SK-N-SH (cell line): ENCODE data around the gene CCDC126. TPM values are rescaled to one million over a fixed set of nuclear protein-coding genes. Genes with fewer than 3 reads are reported as not detected.

Experiments used
- CTCF ChIA-PET: fragments of 300-600, 350-600 bp; formaldehyde crosslinking; extraction: SDS; loops from one replicate; lab custom pipeline; 2021; lab: Yijun Ruan, JAX
- POLR2A ChIA-PET: fragments of 350-600 bp; sonication (Branson Sonifier 250); formaldehyde crosslinking; extraction: SDS; loops from one replicate; lab custom pipeline; 2020; ENCODE audit warnings: antibody characterized with exemption, inconsistent platforms; lab: Yijun Ruan, JAX
- DNase-seq: peaks from one replicate; pipeline ENCODE4 v3.0.0; 2012
- H2AFZ ChIP-seq: fragments of 200-600 bp; sonication (generic); 2 replicates; pipeline ENCODE4 v1.8.1; 2016; ENCODE audit warnings: antibody characterized with exemption, mild to moderate bottlenecking, low read depth
- H3F3A ChIP-seq: fragments of 200-600 bp; sonication (generic); replicated peaks from 2 replicates; pipeline ENCODE3; 2016; ENCODE audit warnings: antibody characterized with exemption, mild to moderate bottlenecking; ENCODE audit not compliant: insufficient read depth
- H3K27ac ChIP-seq, 2 experiments: fragments of 200-500 bp in 1 of 2; fragments of 200-600 bp in 1 of 2; sonication (Bioruptor generic) in 1 of 2; sonication (generic), shearing (Covaris generic) in 1 of 2; 2 replicates each; pipeline versions ENCODE4 v1.5.1 to v1.6.1; 2014 to 2016; ENCODE audit warnings: low read depth in 2 of 2, inconsistent platforms in 1 of 2, low read length in 1 of 2, mild to moderate bottlenecking in 1 of 2, mixed read lengths in 1 of 2
- H3K27me3 ChIP-seq: fragments of 200-600 bp; sonication (generic), shearing (Covaris generic); 2 replicates; pipeline ENCODE4 v1.6.1; 2016; ENCODE audit warnings: mixed run types; ENCODE audit not compliant: insufficient read depth
- H3K36me3 ChIP-seq, 2 experiments: fragments of 200-500 bp in 1 of 2; fragments of 200-600 bp in 1 of 2; sonication (Bioruptor generic) in 1 of 2; sonication (generic) in 1 of 2; replicated peaks in 1 of 2; 2 replicates each; pipeline versions ENCODE3 to v1.5.1; 2014 to 2016; ENCODE audit warnings: low read length in 1 of 2, mild to moderate bottlenecking in 1 of 2; ENCODE audit not compliant: insufficient read depth in 2 of 2, control insufficient read depth in 1 of 2
- H3K4me1 ChIP-seq, 2 experiments: fragments of 200-500 bp in 1 of 2; fragments of 200-600 bp in 1 of 2; sonication (Bioruptor generic) in 1 of 2; sonication (generic), shearing (Covaris generic) in 1 of 2; 2 replicates each; pipeline versions ENCODE4 v1.5.1 to v1.6.1; 2014 to 2016; ENCODE audit warnings: low read depth in 1 of 2, low read length in 1 of 2, mixed run types in 1 of 2; ENCODE audit not compliant: insufficient read depth in 2 of 2, control insufficient read depth in 1 of 2
- H3K4me2 ChIP-seq: fragments of 200-600 bp; sonication (generic), shearing (Covaris generic); 2 replicates; pipeline ENCODE4 v1.6.1; 2017; ENCODE audit warnings: mixed run types
- H3K4me3 ChIP-seq, 2 experiments: fragments of 200-500 bp in 1 of 2; fragments of 200-600 bp in 1 of 2; sonication (Bioruptor generic) in 1 of 2; sonication (generic), shearing (Covaris generic) in 1 of 2; 2 replicates each; pipeline versions ENCODE4 v1.5.1 to v1.8.1; 2014 to 2016; ENCODE audit warnings: low read depth in 2 of 2, inconsistent platforms in 1 of 2, low read length in 1 of 2, mild to moderate bottlenecking in 1 of 2, mixed read lengths in 1 of 2, moderate library complexity in 1 of 2
- H3K79me2 ChIP-seq: fragments of 200-600 bp; sonication (generic); 2 replicates; pipeline ENCODE4 v1.8.1; 2017; ENCODE audit warnings: mild to moderate bottlenecking; ENCODE audit not compliant: insufficient read depth
- H3K9ac ChIP-seq: fragments of 200-600 bp; sonication (generic); 2 replicates; pipeline ENCODE4 v1.6.1; 2017; ENCODE audit warnings: mixed run types
- H3K9me2 ChIP-seq: fragments of 200-600 bp; sonication (generic); 2 replicates; pipeline ENCODE4 v1.6.1; 2017; ENCODE audit warnings: mixed run types
- H3K9me3 ChIP-seq: fragments of 200-600 bp; sonication (generic); 2 replicates; pipeline ENCODE4 v1.6.1; 2017; ENCODE audit warnings: mixed run types, mild to moderate bottlenecking, moderate library complexity
- H4K20me1 ChIP-seq: fragments of 200-600 bp; sonication (generic); 2 replicates; pipeline ENCODE4 v1.6.1; 2017; ENCODE audit warnings: mild to moderate bottlenecking, mixed run types; ENCODE audit not compliant: insufficient read depth
- EP300 ChIP-seq, 2 experiments: IDR thresholded peaks; 2 replicates each; pipeline versions ENCODE4 v1.4.0 to v1.6.1; 2012; ENCODE audit warnings: borderline replicate concordance in 1 of 2, low read depth in 1 of 2, low read length in 1 of 2
- FOSL2 ChIP-seq: IDR thresholded peaks from 2 replicates; pipeline ENCODE4 v1.4.0; 2012; ENCODE audit warnings: low read depth, mild to moderate bottlenecking, moderate library complexity, borderline replicate concordance
- GABPA ChIP-seq: IDR thresholded peaks from 2 replicates; pipeline ENCODE4 v1.4.0; 2012; ENCODE audit warnings: low read depth, mild to moderate bottlenecking
- JUND ChIP-seq: IDR thresholded peaks from 2 replicates; pipeline ENCODE4 v1.4.0; 2012
- MEF2A ChIP-seq: IDR thresholded peaks from 2 replicates; pipeline ENCODE4 v1.4.0; 2012; ENCODE audit warnings: low read depth, borderline replicate concordance
- MXI1 ChIP-seq: IDR thresholded peaks from 2 replicates; pipeline ENCODE4 v1.6.1; 2012; ENCODE audit warnings: mild to moderate bottlenecking, low read depth, low read length, improper control_type of control experiment
- NFIC ChIP-seq: IDR thresholded peaks from 2 replicates; pipeline ENCODE4 v1.4.0; 2012; ENCODE audit warnings: borderline replicate concordance
- NRF1 ChIP-seq: IDR thresholded peaks from 2 replicates; pipeline ENCODE4 v1.6.1; 2012; ENCODE audit warnings: low read depth, mild to moderate bottlenecking, low read length
- POLR2AphosphoS5 ChIP-seq: IDR thresholded peaks from 2 replicates; pipeline ENCODE4 v1.6.1; 2012; ENCODE audit warnings: low read depth, low read length
- RCOR1 ChIP-seq: fragments of 150-350 bp; IDR thresholded peaks from 2 replicates; pipeline ENCODE4 v1.6.1; 2017; ENCODE audit warnings: antibody characterized with exemption, low read length
- RFX5 ChIP-seq: IDR thresholded peaks from 2 replicates; pipeline ENCODE4 v1.6.1; 2012; ENCODE audit warnings: mild to moderate bottlenecking, improper control_type of control experiment, low read length
- SIN3A ChIP-seq: IDR thresholded peaks from 2 replicates; pipeline ENCODE4 v1.6.1; 2012; ENCODE audit warnings: low read depth, mild to moderate bottlenecking, low read length, moderate library complexity, borderline replicate concordance
- SMC3 ChIP-seq: IDR thresholded peaks from 2 replicates; pipeline ENCODE4 v1.6.1; 2012; ENCODE audit warnings: low read depth, low read length, improper control_type of control experiment
- TCF12 ChIP-seq: IDR thresholded peaks from 2 replicates; pipeline ENCODE4 v1.4.0; 2012
- TEAD4 ChIP-seq: IDR thresholded peaks from 2 replicates; pipeline ENCODE4 v1.4.0; 2012; ENCODE audit warnings: mild to moderate bottlenecking, borderline replicate concordance; ENCODE audit not compliant: insufficient read depth
- WGBS: methylation state at CpG from one replicate; pipeline ENCODE4 v1.1.6; 2017; ENCODE audit warnings: low lambda C conversion rate; 5-methylcytosine and 5-hydroxymethylcytosine counted together
- polyA plus RNA-seq, 3 experiments: library from polyadenylated mRNA; depleted of rRNA; stranded (reverse); fragments of >200 nt; gene quantifications; 2 replicates each; pipeline ENCODE4 v1.2.3, GENCODE V29; 2012
- TF ChIP-seq, protein P1 (sequence below): IDR thresholded peaks from 2 replicates; pipeline ENCODE4 v1.4.0; 2012; ENCODE audit warnings: low read depth, borderline replicate concordance
- TF ChIP-seq, protein P2 (sequence below): fragments of 150-350 bp; IDR thresholded peaks from 2 replicates; pipeline ENCODE4 v1.6.1; 2017; ENCODE audit warnings: antibody characterized with exemption, low read length, low read depth, borderline replicate concordance
- TF ChIP-seq, protein P3 (sequence below): fragments of 200-600 bp; sonication (generic); IDR thresholded peaks from 2 replicates; pipeline ENCODE4 v1.6.1; 2017; ENCODE audit warnings: antibody characterized with exemption, mild to moderate bottlenecking, moderate library complexity
- TF ChIP-seq, protein P4 (sequence below): IDR thresholded peaks from 2 replicates; pipeline ENCODE4 v1.4.0; 2012; ENCODE audit warnings: low read depth, borderline replicate concordance
- TF ChIP-seq, protein P5 (sequence below): IDR thresholded peaks from 2 replicates; pipeline ENCODE4 v1.4.0; 2012; ENCODE audit warnings: low read depth

The CCDC126 gene
- polyA plus RNA-seq, 1 of the 3 experiments (the other 2 are of a cell fraction), result 5.5 TPM

DNA sequence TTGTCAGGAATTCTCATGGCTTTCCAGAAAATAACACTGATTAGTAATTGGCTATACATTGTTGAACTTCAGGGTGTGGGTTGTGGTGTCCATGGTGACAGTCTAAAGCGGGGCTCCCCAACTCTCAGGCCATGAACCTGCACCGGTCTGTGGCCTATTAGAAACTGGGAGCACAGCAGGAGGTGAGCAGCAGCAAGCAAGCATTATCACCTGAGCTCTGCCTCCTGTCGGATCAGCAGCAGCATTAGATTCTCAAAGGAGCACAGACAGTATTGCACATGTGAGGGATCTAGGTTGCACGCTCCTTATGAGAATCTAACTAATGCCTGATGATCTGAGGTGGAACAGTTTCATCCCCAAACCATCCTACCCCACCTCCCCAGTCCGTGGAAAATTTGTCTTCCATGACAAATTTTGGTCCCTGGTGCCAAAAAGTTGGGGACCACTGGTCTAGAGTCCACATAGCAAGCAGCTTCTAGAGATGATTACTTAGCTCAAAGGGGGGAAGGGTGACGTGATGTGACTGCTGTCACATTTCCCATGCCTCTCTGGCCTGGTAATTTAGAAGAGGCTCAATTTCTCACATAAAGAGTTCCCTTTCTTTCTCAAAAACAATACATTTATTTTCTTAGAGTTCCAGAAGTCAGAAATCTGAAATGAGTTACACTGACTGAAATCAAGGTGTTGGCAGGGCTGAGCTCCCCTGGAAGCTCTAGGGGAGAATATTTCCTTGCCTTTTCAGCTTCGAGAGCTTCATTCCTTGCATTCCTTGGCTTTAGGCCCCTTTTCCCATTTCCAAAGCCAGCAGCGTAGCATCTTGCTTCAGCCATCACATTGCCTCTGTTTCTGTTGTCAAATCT, 65.2 kb downstream of the CCDC126 start:
- CTCF ChIA-PET, result interaction anchor here (0.6 kb wide), 1 partner anchor 13 kb away, joined by 3 read pairs; no protein-coding TSS in a partner anchor
- no peak for DNase-seq
- Histone ChIP-seq H2AFZ (no peak overlapping the region), H3K79me2 (no peaks in the 10 kb centered on the region), H3K27me3 (no peaks in the 10 kb centered on the region), H3K36me3 (no peaks in the 10 kb centered on the region), H3K9ac (no peak overlapping the region), H4K20me1 (no peaks in the 10 kb centered on the region), H3K27ac (no peak overlapping the region), H3F3A (no peaks in the 10 kb centered on the region), H3K9me2 (no peaks in the 10 kb centered on the region), H3K4me1 (no peaks in the 10 kb centered on the region), H3K4me3 (no peak overlapping the region), H3K9me3 (no peaks in the 10 kb centered on the region), H3K4me2 (no peak overlapping the region)
- 54% methylated on average over 8 of the region's 8 CpGs for WGBS
- no peak for TF ChIP-seq TCF12
- TF ChIP-seq SMC3, result no peak
- TF ChIP-seq NRF1, result no peak
- no peak for TF ChIP-seq NFIC
- POLR2A ChIA-PET, result no interaction called here

DNA sequence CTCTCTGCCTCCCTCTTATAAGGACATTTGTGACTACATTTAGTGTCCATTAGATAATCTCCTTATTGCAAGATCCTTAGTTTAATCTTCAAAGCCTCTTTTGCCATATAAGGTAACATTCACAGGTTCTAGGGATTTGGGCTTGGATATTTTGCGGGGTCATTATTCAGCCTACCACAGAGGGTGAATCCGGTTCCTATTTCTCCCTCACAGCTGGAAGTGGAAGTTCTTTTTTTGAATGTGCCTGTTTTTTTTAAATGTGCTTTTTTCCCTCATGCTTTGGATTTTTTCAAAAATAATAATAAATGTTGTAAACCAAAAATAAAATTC, 65.8 kb downstream of the CCDC126 start:
- Histone ChIP-seq H3K9me3 (no peaks in the 10 kb centered on the region), H3K9me2 (no peaks in the 10 kb centered on the region), H3K27me3 (no peaks in the 10 kb centered on the region), H3K27ac (no peak overlapping the region), H3K4me2 (no peak overlapping the region), H3K4me1 (no peaks in the 10 kb centered on the region), H2AFZ (no peak overlapping the region), H3F3A (no peaks in the 10 kb centered on the region), H3K79me2 (no peaks in the 10 kb centered on the region), H3K4me3 (no peak overlapping the region), H3K36me3 (no peaks in the 10 kb centered on the region), H4K20me1 (no peaks in the 10 kb centered on the region), H3K9ac (no peak overlapping the region)
- ChIA-PET POLR2A (no interaction called here), CTCF (interaction anchor here (1.3 kb wide), 1 partner anchor 8 kb away, joined by 3 read pairs; no protein-coding TSS in a partner anchor)
- WGBS, result 88% methylated on average over 2 of the region's 2 CpGs
- no peak for DNase-seq
- TF ChIP-seq MXI1 (no peak), POLR2AphosphoS5 (no peak), EP300 (IDR thresholded peaks at IDR 0.05; ENCODE audit: borderline replicate concordance in 1 of 2, low read depth in 1 of 2, low read length in 1 of 2) (no peak), MEF2A (no peak), FOSL2 (no peak), JUND (no peak), SIN3A (no peak), RFX5 (no peak), NFIC (no peak), RCOR1 (no peak), TEAD4 (no peak), GABPA (no peak)
- TF ChIP-seq, protein P1, sequence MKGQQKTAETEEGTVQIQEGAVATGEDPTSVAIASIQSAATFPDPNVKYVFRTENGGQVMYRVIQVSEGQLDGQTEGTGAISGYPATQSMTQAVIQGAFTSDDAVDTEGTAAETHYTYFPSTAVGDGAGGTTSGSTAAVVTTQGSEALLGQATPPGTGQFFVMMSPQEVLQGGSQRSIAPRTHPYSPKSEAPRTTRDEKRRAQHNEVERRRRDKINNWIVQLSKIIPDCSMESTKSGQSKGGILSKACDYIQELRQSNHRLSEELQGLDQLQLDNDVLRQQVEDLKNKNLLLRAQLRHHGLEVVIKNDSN, result no peak
- TF ChIP-seq, protein P2, sequence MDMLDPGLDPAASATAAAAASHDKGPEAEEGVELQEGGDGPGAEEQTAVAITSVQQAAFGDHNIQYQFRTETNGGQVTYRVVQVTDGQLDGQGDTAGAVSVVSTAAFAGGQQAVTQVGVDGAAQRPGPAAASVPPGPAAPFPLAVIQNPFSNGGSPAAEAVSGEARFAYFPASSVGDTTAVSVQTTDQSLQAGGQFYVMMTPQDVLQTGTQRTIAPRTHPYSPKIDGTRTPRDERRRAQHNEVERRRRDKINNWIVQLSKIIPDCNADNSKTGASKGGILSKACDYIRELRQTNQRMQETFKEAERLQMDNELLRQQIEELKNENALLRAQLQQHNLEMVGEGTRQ, result no peak
- TF ChIP-seq, protein P3, sequence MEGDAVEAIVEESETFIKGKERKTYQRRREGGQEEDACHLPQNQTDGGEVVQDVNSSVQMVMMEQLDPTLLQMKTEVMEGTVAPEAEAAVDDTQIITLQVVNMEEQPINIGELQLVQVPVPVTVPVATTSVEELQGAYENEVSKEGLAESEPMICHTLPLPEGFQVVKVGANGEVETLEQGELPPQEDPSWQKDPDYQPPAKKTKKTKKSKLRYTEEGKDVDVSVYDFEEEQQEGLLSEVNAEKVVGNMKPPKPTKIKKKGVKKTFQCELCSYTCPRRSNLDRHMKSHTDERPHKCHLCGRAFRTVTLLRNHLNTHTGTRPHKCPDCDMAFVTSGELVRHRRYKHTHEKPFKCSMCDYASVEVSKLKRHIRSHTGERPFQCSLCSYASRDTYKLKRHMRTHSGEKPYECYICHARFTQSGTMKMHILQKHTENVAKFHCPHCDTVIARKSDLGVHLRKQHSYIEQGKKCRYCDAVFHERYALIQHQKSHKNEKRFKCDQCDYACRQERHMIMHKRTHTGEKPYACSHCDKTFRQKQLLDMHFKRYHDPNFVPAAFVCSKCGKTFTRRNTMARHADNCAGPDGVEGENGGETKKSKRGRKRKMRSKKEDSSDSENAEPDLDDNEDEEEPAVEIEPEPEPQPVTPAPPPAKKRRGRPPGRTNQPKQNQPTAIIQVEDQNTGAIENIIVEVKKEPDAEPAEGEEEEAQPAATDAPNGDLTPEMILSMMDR, result no peak
- TF ChIP-seq, protein P4, sequence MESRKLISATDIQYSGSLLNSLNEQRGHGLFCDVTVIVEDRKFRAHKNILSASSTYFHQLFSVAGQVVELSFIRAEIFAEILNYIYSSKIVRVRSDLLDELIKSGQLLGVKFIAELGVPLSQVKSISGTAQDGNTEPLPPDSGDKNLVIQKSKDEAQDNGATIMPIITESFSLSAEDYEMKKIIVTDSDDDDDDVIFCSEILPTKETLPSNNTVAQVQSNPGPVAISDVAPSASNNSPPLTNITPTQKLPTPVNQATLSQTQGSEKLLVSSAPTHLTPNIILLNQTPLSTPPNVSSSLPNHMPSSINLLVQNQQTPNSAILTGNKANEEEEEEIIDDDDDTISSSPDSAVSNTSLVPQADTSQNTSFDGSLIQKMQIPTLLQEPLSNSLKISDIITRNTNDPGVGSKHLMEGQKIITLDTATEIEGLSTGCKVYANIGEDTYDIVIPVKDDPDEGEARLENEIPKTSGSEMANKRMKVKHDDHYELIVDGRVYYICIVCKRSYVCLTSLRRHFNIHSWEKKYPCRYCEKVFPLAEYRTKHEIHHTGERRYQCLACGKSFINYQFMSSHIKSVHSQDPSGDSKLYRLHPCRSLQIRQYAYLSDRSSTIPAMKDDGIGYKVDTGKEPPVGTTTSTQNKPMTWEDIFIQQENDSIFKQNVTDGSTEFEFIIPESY, result no peak
- TF ChIP-seq, protein P5, sequence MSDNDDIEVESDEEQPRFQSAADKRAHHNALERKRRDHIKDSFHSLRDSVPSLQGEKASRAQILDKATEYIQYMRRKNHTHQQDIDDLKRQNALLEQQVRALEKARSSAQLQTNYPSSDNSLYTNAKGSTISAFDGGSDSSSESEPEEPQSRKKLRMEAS, result no peak
